ENCODE data around the gene RSPO3. TPM values are rescaled to one million over a fixed set of nuclear protein-coding genes. Genes with fewer than 3 reads are reported as not detected.

Gene RSPO3
- total RNA-seq, 6 donors from 2014 or later: 0.22 to 6.7 (median 1.4) TPM

DNA sequence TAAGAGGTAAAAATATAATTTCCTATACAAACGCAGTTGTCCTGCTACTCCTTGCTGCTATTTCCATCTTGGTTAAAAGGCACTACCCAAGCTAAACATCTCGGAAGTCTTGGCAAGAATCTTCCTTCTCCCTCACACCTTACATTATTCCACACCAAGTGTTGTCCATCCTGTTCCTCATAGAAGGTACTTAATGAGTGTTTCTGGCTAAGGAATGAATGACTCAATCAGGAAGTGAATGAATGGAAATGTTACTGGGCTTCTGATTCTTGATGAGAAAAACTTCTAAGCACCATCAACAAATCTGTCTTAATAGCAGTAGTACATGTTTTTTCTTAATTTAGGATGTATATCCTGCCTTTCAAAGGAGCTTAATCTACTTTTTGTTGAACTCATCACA, 40.6 kb upstream of the RSPO3 start:
- no peaks in the 10 kb centered on the region for H3K36me3 ChIP-seq
- H3K27me3 ChIP-seq: no peaks in the 10 kb centered on the region
- TF ChIP-seq POLR2A (IDR thresholded peaks at IDR 0.05) (no peak), EP300 (IDR thresholded peaks at IDR 0.05) (no peak), CTCF (IDR thresholded peaks at IDR 0.05) (no peak), POLR2AphosphoS5 (IDR thresholded peaks at IDR 0.05) (no peak)
- ATAC-seq (ENCODE audit: low FRiP score in 2 of 2) (no peak), DNase-seq (no peak)
- H3K27ac ChIP-seq: no peak overlapping the region
- H3K4me1 ChIP-seq: no peaks in the 10 kb centered on the region
- H3K4me3 ChIP-seq: no peak overlapping the region
- H3K9me3 ChIP-seq: no peaks in the 10 kb centered on the region
- 80 to 89% methylated on average over 2 of the region's 2 CpGs for WGBS, 2 donors

GRCh38 chr6:127078669-127079068, 39.8 kb upstream of the RSPO3 start:
- Histone ChIP-seq H3K27me3 (no peaks in the 10 kb centered on the region), H3K27ac (no peak overlapping the region), H3K4me1 (no peaks in the 10 kb centered on the region), H3K36me3 (no peaks in the 10 kb centered on the region), H3K9me3 (no peaks in the 10 kb centered on the region), H3K4me3 (no peak overlapping the region)
- TF ChIP-seq EP300 (IDR thresholded peaks at IDR 0.05) (no peak), POLR2AphosphoS5 (IDR thresholded peaks at IDR 0.05) (no peak), CTCF (IDR thresholded peaks at IDR 0.05) (no peak), POLR2A (IDR thresholded peaks at IDR 0.05) (no peak)
- WGBS, 2 donors: 89 to 92% methylated on average over 5 of the region's 5 CpGs
- DNase-seq (no peak), ATAC-seq (ENCODE audit: low FRiP score in 2 of 2) (no peak)

- Histone ChIP-seq H3K4me1 (no peaks in the 10 kb centered on the region), H3K4me3 (no peak overlapping the region), H3K27ac (no peak overlapping the region), H3K36me3 (no peaks in the 10 kb centered on the region), H3K27me3 (no peaks in the 10 kb centered on the region), H3K9me3 (no peaks in the 10 kb centered on the region)
- ATAC-seq (ENCODE audit: low FRiP score in 2 of 2): no peak
- TF ChIP-seq POLR2AphosphoS5 (IDR thresholded peaks at IDR 0.05) (no peak), EP300 (IDR thresholded peaks at IDR 0.05) (no peak), CTCF (IDR thresholded peaks at IDR 0.05) (no peak), POLR2A (IDR thresholded peaks at IDR 0.05) (no peak)
- DNase-seq: no peak
Observed at GRCh38 chr6:127079681-127080080, 38.8 kb upstream of the RSPO3 start.

DNA sequence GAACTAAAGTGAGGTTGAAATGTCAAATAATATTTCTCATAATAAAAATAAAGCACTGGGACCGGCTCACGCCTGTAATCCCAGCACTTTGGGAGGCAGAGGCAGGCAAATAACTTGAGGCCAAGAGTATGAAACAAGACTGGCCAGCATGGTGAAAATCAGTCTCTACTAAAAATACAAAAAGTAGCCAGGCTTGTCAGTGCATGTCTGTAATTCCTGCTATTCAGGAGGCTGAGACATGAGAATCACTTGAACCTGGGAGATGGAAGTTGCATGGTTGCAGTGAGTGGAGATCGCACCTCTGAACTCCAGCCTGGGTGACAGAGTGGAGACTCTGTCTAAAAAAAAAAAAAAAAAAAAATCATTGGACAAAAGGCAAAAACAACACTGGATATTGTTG, 38.4 kb upstream of the RSPO3 start:
- no peak for DNase-seq
- Histone ChIP-seq H3K27ac (no peak overlapping the region), H3K4me1 (no peaks in the 10 kb centered on the region), H3K9me3 (no peaks in the 10 kb centered on the region), H3K4me3 (no peak overlapping the region), H3K36me3 (no peaks in the 10 kb centered on the region), H3K27me3 (no peaks in the 10 kb centered on the region)
- TF ChIP-seq POLR2AphosphoS5 (IDR thresholded peaks at IDR 0.05): no peak
- no peak for TF ChIP-seq POLR2A (IDR thresholded peaks at IDR 0.05)
- TF ChIP-seq EP300 (IDR thresholded peaks at IDR 0.05): no peak
- no peak for TF ChIP-seq CTCF (IDR thresholded peaks at IDR 0.05)
- no peak for ATAC-seq (ENCODE audit: low FRiP score in 2 of 2)
- 79 to 98% methylated on average over 3 of the region's 3 CpGs for WGBS, 2 donors

- no peaks in the 10 kb centered on the region for H3K4me1 ChIP-seq
- ATAC-seq (ENCODE audit: low FRiP score in 2 of 2) (no peak), DNase-seq (no peak)
- WGBS, 2 donors: 90 to 91% methylated on average over 2 of the region's 2 CpGs
- H3K36me3 ChIP-seq: no peaks in the 10 kb centered on the region
- no peaks in the 10 kb centered on the region for H3K9me3 ChIP-seq
- no peak overlapping the region for H3K4me3 ChIP-seq
- TF ChIP-seq CTCF (IDR thresholded peaks at IDR 0.05): no peak
- TF ChIP-seq POLR2A (IDR thresholded peaks at IDR 0.05): no peak
- TF ChIP-seq EP300 (IDR thresholded peaks at IDR 0.05): no peak
- TF ChIP-seq POLR2AphosphoS5 (IDR thresholded peaks at IDR 0.05): no peak
- no peaks in the 10 kb centered on the region for H3K27me3 ChIP-seq
- no peak overlapping the region for H3K27ac ChIP-seq
Observed at GRCh38 chr6:127083231-127083962, 35.1 kb upstream of the RSPO3 start.

Measured in upper lobe of left lung (tissue), 6 donors.